OCI-LY3 (cell line): ENCODE measurements around the gene PSMA2.

Source experiments
- H2AFZ ChIP-seq: fragments of 200-600, 300-600 bp; shearing (Covaris generic); 2 replicates; pipeline ENCODE4 v1.6.0; 2014; ENCODE audit warnings: antibody characterized with exemption, low read depth, low read length
- H3K27ac ChIP-seq: fragments of 200-600, 300-600 bp; sonication (generic); 2 replicates; pipeline ENCODE4 v1.5.1; 2014; ENCODE audit warnings: mild to moderate bottlenecking, low read length, moderate library complexity, mixed read lengths
- H3K27me3 ChIP-seq: fragments of 200-600, 300-600 bp; sonication (generic); 2 replicates; pipeline ENCODE4 v1.6.1; 2014; ENCODE audit warnings: low read depth, low read length, mixed read lengths
- H3K36me3 ChIP-seq: fragments of 200-600, 300-600 bp; sonication (generic); replicated peaks from 2 replicates; pipeline ENCODE3; 2014; ENCODE audit warnings: low read depth, low read length, mixed read lengths
- H3K4me1 ChIP-seq: fragments of 300-600, 200-600 bp; sonication (generic); 2 replicates; pipeline ENCODE4 v1.6.1; 2014; ENCODE audit warnings: low read length, mixed read lengths
- H3K4me2 ChIP-seq: fragments of 200-600, 300-600 bp; sonication (generic); 2 replicates; pipeline ENCODE4 v1.6.1; 2014; ENCODE audit warnings: low read length, mixed read lengths
- H3K4me3 ChIP-seq: fragments of 300-600, 200-600 bp; sonication (generic); 2 replicates; pipeline ENCODE4 v1.5.1; 2014; ENCODE audit warnings: antibody characterized with exemption, mild to moderate bottlenecking, low read length, moderate library complexity
- H3K79me2 ChIP-seq: fragments of 300-600, 200-600 bp; shearing (Covaris generic); 2 replicates; pipeline ENCODE4 v1.6.1; 2014; ENCODE audit warnings: mild to moderate bottlenecking, low read length, mixed read lengths
- H3K9ac ChIP-seq: fragments of 300-600, 200-600 bp; shearing (Covaris generic); 2 replicates; pipeline ENCODE4 v1.6.0; 2014; ENCODE audit warnings: mild to moderate bottlenecking, low read length, moderate library complexity
- H3K9me3 ChIP-seq: fragments of 200-600, 300-600 bp; shearing (Covaris generic); 2 replicates; pipeline ENCODE4 v1.6.1; 2014; ENCODE audit warnings: low read length, mixed read lengths; ENCODE audit not compliant: insufficient read depth
- H4K20me1 ChIP-seq: fragments of 200-600, 300-600 bp; sonication (generic); 2 replicates; pipeline ENCODE4 v1.6.1; 2016; ENCODE audit warnings: low read length, mixed read lengths; ENCODE audit not compliant: insufficient read depth
- CTCF ChIP-seq: fragments of 200-600, 300-600 bp; sonication (generic); IDR thresholded peaks from 2 replicates; pipeline ENCODE4 v1.5.1; 2014; ENCODE audit warnings: antibody characterized with exemption, low read length, low read depth
- EZH2phosphoT487 ChIP-seq: fragments of 200-600 bp; shearing (Covaris generic); IDR thresholded peaks from 2 replicates; pipeline ENCODE4 v1.6.1; 2018; ENCODE audit warnings: antibody characterized with exemption, mixed run types, low read depth

PSMA2 gene

GRCh38 chr7:42932811-42933591, 1.0 kb upstream of the PSMA2 start:
- H3K79me2 ChIP-seq = peaks cover 81% of the 10 kb centered on the region
- H3K4me1 ChIP-seq = peaks cover 53% of the 10 kb centered on the region
- H3K9ac ChIP-seq = peak overlapping the region; percentile 99
- no peak for TF ChIP-seq EZH2phosphoT487
- H3K9me3 ChIP-seq = no peaks in the 10 kb centered on the region
- peaks cover 43% of the 10 kb centered on the region for H3K36me3 ChIP-seq
- peaks cover 39% of the 10 kb centered on the region for H4K20me1 ChIP-seq
- H3K4me2 ChIP-seq = peak overlapping the region; percentile 84
- H2AFZ ChIP-seq = peak overlapping the region; percentile 22; the same call in 1 of the 2 replicates
- peak overlapping the region; percentile 86 for H3K4me3 ChIP-seq
- peak overlapping the region; percentile 47 for H3K27ac ChIP-seq
- H3K27me3 ChIP-seq = no peaks in the 10 kb centered on the region

GRCh38 chr7:42931447-42931833, 534 bp downstream of the PSMA2 start:
- peaks cover 48% of the 10 kb centered on the region for H3K4me1 ChIP-seq
- H3K36me3 ChIP-seq = peaks cover 40% of the 10 kb centered on the region
- H3K9me3 ChIP-seq = no peaks in the 10 kb centered on the region
- peak overlapping the region; percentile 92 for H3K4me2 ChIP-seq
- H3K4me3 ChIP-seq = peak overlapping the region; percentile 86
- no peaks in the 10 kb centered on the region for H3K27me3 ChIP-seq
- TF ChIP-seq EZH2phosphoT487 (no peak), CTCF (no peak)
- H2AFZ ChIP-seq = peak overlapping the region; percentile 30; the same call in 1 of the 2 replicates
- peaks cover 46% of the 10 kb centered on the region for H4K20me1 ChIP-seq
- peak overlapping the region; percentile 59 for H3K27ac ChIP-seq
- H3K9ac ChIP-seq = peak overlapping the region; percentile 93
- peaks cover 89% of the 10 kb centered on the region for H3K79me2 ChIP-seq

GRCh38 chr7:42930889-42931288, 1.1 kb downstream of the PSMA2 start:
- no peak overlapping the region for H2AFZ ChIP-seq
- peaks cover 43% of the 10 kb centered on the region for H3K4me1 ChIP-seq
- no peak for TF ChIP-seq EZH2phosphoT487
- TF ChIP-seq CTCF = no peak
- H3K79me2 ChIP-seq = peaks cover 93% of the 10 kb centered on the region
- H3K9ac ChIP-seq = peak overlapping the region; percentile 93
- peaks cover 42% of the 10 kb centered on the region for H3K36me3 ChIP-seq
- H3K4me2 ChIP-seq = peak overlapping the region; percentile 92
- no peaks in the 10 kb centered on the region for H3K9me3 ChIP-seq
- peaks cover 46% of the 10 kb centered on the region for H4K20me1 ChIP-seq
- peak overlapping the region; percentile 59; the same call in 1 of the 2 replicates for H3K27ac ChIP-seq
- H3K4me3 ChIP-seq = peak overlapping the region; percentile 86
- no peaks in the 10 kb centered on the region for H3K27me3 ChIP-seq

GRCh38 chr7:42929449-42929848, 2.5 kb downstream of the PSMA2 start:
- Histone ChIP-seq H3K79me2 (peaks cover 99% of the 10 kb centered on the region), H3K4me1 (peaks cover 31% of the 10 kb centered on the region), H3K9me3 (no peaks in the 10 kb centered on the region), H3K4me3 (no peak overlapping the region), H3K36me3 (peaks cover 46% of the 10 kb centered on the region), H3K27me3 (no peaks in the 10 kb centered on the region), H2AFZ (no peak overlapping the region), H3K4me2 (peak overlapping the region; percentile 5; the same call in 1 of the 2 replicates), H4K20me1 (peaks cover 49% of the 10 kb centered on the region), H3K9ac (no peak overlapping the region), H3K27ac (no peak overlapping the region)
- TF ChIP-seq EZH2phosphoT487 = no peak
- TF ChIP-seq CTCF = no peak
